Lung (tissue), 12 donors: Measurements from ENCODE around the gene TCIRG1. TPM values are rescaled to one million over a fixed set of nuclear protein-coding genes. Genes with fewer than 3 reads are reported as not detected.

Experiments
- ATAC-seq: fragments of 200-7000 bp; cut with Tn5 transposase; one replicate; pipeline ENCODE4 v1.9.1; 2020; ENCODE audit warnings: moderate number of reproducible peaks; ENCODE audit not compliant: insufficient read depth, low FRiP score
- DNase-seq, 3 donors: peaks; one replicate each; pipeline ENCODE4 v3.0.0-alpha.2; 2013 to 2017
- H3K27ac ChIP-seq, 2 donors: one replicate each; pipeline ENCODE4 v1.5.1; 2013; ENCODE audit warnings: mild to moderate bottlenecking in 2 of 2, moderate library complexity in 2 of 2, control low read depth in 1 of 2, inconsistent platforms in 1 of 2, low read depth in 1 of 2, low read length in 1 of 2
- H3K27me3 ChIP-seq, 3 donors: one replicate each; pipeline ENCODE4 v1.5.1; 2013; ENCODE audit warnings: low read length in 2 of 3; ENCODE audit not compliant: control insufficient read depth in 3 of 3, insufficient read depth in 3 of 3
- H3K36me3 ChIP-seq, 4 donors: one replicate each; pipeline ENCODE4 v1.5.1; 2013; ENCODE audit warnings: low read length in 4 of 4, mild to moderate bottlenecking in 1 of 4, moderate library complexity in 1 of 4; ENCODE audit not compliant: control insufficient read depth in 4 of 4, insufficient read depth in 4 of 4
- H3K4me1 ChIP-seq, 5 donors: one replicate each; pipeline ENCODE4 v1.5.1; 2013; ENCODE audit warnings: low read length in 5 of 5, mild to moderate bottlenecking in 2 of 5, moderate library complexity in 1 of 5; ENCODE audit not compliant: control insufficient read depth in 5 of 5, insufficient read depth in 5 of 5
- H3K4me3 ChIP-seq: one replicate; pipeline ENCODE4 v1.5.1; 2013; ENCODE audit warnings: mild to moderate bottlenecking, control low read depth, moderate library complexity
- H3K9ac ChIP-seq, 2 donors: one replicate each; pipeline ENCODE4 v1.5.1; 2013; ENCODE audit warnings: low read length in 2 of 2, control low read depth in 1 of 2; ENCODE audit not compliant: insufficient read depth in 1 of 2
- H3K9me3 ChIP-seq, 4 donors: one replicate each; pipeline ENCODE4 v1.5.1; 2013; ENCODE audit warnings: low read length in 3 of 4, mild to moderate bottlenecking in 1 of 4, moderate library complexity in 1 of 4; ENCODE audit not compliant: control insufficient read depth in 4 of 4, insufficient read depth in 3 of 4
- CTCF ChIP-seq: IDR thresholded peaks from 2 replicates; pipeline ENCODE4 v1.5.1; 2012; ENCODE audit warnings: mild to moderate bottlenecking; ENCODE audit errors: control extremely low read depth, extremely low read depth
- WGBS, 2 donors: extraction: QIAGEN DNeasy Blood & Tissue Kit; methylation state at CpG; one replicate each; pipeline ENCODE4 v1.1.7; 2013; 5-methylcytosine and 5-hydroxymethylcytosine counted together
- polyA plus RNA-seq, 2 donors: library from polyadenylated mRNA; stranded (reverse); fragments of 200-250 nt; gene quantifications; one replicate each; pipeline ENCODE4 v1.2.1, GENCODE V29; 2013
- total RNA-seq, 2 donors: library from RNA; depleted of rRNA in 1 of 2; stranded (reverse); fragments of >200 nt in 1 of 2; gene quantifications; one replicate each; pipeline ENCODE4 v1.2.1, GENCODE V29; 2014 to 2021
- donor health status: control.
- donor health status: control.
- donor health status: Bipolar disorder and iron deficiency.
- donor health status: healthy.
- donor health status: DM: yes; HTN: yes; CAD: no.

The TCIRG1 gene
- total and polyA plus RNA-seq, 4 donors, result 70.2 to 438 (median 283) TPM

- Histone ChIP-seq H3K27me3 (no peaks in the 10 kb centered on the region), H3K9ac (no peak overlapping the region), H3K27ac (no peak overlapping the region), H3K36me3 (peaks cover 0 to 40% (median 2%) of the 10 kb centered on the region in 4 donors), H3K9me3 (no peaks in the 10 kb centered on the region), H3K4me1 (peaks cover 0 to 30% (median 15%) of the 10 kb centered on the region in 5 donors), H3K4me3 (no peak overlapping the region)
- no peak for TF ChIP-seq CTCF
- no peak for ATAC-seq
- DNase-seq, result no peak
- 93 to 96% methylated on average over 24 to 27 of the region's 27 CpGs for WGBS, 2 donors
Observed at GRCh38 chr11:68042219-68043028, 3.6 kb downstream of the TCIRG1 start.

GRCh38 chr11:68043029-68043348 is 4.2 kb downstream of the TCIRG1 start:
- Histone ChIP-seq H3K9ac (no peak overlapping the region), H3K36me3 (peaks cover 0 to 46% (median 2%) of the 10 kb centered on the region in 4 donors), H3K27me3 (no peaks in the 10 kb centered on the region), H3K9me3 (no peaks in the 10 kb centered on the region), H3K4me1 (peaks cover 0 to 33% (median 11%) of the 10 kb centered on the region in 5 donors), H3K27ac (no peak overlapping the region), H3K4me3 (no peak overlapping the region)
- no peak for DNase-seq
- TF ChIP-seq CTCF, result no peak
- WGBS, 2 donors, result 83 to 87% methylated on average over 8 of the region's 8 CpGs
- ATAC-seq, result no peak

GRCh38 chr11:68043349-68044144 is 4.7 kb downstream of the TCIRG1 start:
- TF ChIP-seq CTCF, result no peak
- Histone ChIP-seq H3K4me3 (no peak overlapping the region), H3K9me3 (no peaks in the 10 kb centered on the region), H3K9ac (no peak overlapping the region), H3K4me1 (peaks cover 0 to 29% (median 5%) of the 10 kb centered on the region in 5 donors), H3K27me3 (no peaks in the 10 kb centered on the region), H3K36me3 (peaks cover 0 to 48% (median 2%) of the 10 kb centered on the region in 4 donors), H3K27ac (no peak overlapping the region)
- no peak for ATAC-seq
- WGBS, 2 donors, result 90 to 92% methylated on average over 33 to 36 of the region's 36 CpGs
- DNase-seq, result no peak
